Hematopoietic multipotent progenitor cell treated with erythropoietin and hydrocortisone succinate and interleukin-3 and kit ligand, for 15 days (in vitro differentiated cells): ENCODE measurements around the gene PLCH1.
"Not testable (repeated sequence)": the region's sequence is repeated elsewhere in the genome, so short reads cannot be mapped to it uniquely, and the experiment has no call there.

Experiments
- DNase-seq: peaks from one replicate; pipeline ENCODE4 v3.0.0-alpha.2; 2015; ENCODE audit warnings: low spot score

The PLCH1 gene

GRCh38 chr3:155643581-155644165 lies 101.2 kb downstream of the PLCH1 start:
- DNase-seq = no peak

DNA sequence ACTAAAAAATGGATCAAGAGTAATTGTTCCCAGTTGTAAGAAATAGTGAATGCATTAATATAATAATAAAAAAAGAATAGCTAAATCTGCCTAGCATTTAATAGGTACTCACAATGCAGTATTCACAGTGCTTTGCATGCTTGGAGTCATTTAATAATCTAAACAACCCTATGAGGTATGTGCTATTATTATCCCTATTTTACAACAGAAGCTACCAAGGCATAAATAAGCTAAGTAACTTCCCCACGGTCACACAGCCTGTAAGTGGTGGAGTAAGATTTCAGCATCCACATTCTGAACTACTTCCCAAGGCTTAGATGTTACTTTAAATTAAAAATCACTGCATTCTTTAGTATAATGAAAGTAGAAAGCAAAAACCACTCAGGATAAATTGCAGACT lies 102.9 kb downstream of the PLCH1 start:
- no peak for DNase-seq

DNA sequence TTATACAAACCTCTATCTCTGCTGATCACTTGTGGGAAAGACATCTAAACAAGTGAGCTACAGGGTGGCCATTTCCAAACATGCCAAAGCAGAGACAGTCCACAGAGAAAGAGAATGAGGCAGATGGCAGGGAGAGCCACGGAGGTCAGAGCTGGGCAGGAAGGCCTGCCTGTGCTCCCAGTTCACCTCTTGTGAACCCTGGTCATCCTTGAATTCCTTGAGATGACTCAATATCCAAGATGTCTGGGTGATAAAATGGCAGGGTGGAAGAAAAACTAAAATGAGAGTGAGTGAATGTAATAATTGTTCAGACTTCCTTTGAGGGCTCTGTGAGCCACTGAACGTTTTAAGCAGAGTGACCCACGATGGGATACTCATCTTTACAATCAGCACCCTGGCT lies 104.8 kb downstream of the PLCH1 start:
- DNase-seq = no peak

DNA sequence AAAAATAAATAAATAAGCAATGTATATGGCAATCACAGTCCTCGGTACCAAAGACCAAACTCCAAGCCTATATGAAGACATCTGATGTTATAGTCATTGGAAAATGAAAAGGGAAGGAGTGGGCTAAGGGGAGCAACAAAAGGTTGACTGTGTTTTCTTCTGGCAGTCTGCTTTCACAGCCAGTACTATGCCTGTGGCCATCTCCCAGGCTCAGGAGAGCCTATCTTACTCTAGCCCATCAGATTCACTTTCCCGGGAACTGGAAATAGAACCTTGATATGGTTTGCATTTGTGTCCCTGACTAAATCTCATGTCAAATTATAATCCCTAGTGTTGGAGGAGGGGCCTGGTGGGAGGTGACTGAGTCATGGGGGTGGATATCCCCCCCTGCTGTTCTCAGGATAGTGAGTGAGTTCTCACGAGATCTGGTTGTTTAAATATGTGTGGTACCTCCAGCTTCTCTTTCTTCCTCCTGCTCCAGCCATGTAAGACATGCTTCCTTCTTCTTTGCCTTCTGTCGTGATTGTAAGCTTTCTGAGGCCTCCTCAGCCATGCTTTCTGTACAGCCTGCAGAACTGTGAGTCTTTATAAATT lies 105.3 kb downstream of the PLCH1 start:
- no peak for DNase-seq

GRCh38 chr3:155638461-155638860 lies 106.4 kb downstream of the PLCH1 start:
- not testable (repeated sequence) for DNase-seq

DNA sequence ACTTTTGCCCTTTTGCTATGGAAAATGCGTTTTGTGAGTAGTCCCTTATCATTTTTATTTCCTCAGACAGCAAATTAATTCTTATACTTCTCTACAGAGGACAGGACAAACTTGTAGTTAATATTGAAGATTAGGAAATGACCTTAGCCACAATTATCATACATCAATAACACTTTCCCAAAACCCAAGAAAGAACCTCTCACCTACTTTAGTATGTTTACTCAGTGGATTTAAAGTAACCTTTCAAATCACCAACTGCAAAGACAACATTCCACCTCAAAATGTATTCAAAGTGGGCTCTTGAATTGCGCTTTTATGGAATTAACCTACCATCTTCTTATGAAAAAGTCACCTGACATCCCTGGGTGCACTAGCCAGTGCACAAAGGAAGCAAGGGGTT lies 107.3 kb downstream of the PLCH1 start:
- no peak for DNase-seq

- no peak for DNase-seq
Observed at GRCh38 chr3:155635056-155635455, 109.8 kb downstream of the PLCH1 start.

DNA sequence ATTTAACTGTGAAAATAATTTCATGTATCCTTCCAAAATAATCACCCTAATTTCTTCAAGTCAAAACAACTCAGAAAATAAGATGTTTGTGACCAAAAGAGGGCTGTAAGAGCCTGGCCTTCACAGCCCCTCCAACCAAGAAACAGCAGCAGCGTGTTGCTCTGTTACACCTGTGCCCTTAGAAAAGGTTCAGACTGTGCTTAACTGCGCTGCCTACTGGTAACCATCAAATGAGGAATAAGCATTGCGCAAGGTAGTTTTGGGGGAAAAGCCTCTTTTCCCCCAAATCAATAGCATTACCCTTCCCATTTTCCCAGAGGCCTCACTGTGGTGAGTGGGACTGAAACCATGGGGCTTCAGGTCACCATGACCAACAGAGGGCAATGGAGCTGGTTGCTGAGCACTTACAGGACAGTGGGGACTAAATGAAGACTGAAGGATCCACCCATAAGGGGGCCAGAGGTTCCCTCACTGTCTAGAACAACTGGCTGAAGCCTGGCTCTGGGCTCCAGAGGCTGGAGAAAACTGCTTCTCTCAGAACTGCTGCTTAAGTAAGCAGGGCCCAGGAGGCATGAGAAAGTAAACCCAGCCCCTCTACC lies 110.7 kb downstream of the PLCH1 start:
- DNase-seq = no peak

- DNase-seq = no peak
Observed at GRCh38 chr3:155631323-155632019, 113.4 kb downstream of the PLCH1 start.

- DNase-seq = no peak
Observed at GRCh38 chr3:155629556-155629955, 115.3 kb downstream of the PLCH1 start.

DNA sequence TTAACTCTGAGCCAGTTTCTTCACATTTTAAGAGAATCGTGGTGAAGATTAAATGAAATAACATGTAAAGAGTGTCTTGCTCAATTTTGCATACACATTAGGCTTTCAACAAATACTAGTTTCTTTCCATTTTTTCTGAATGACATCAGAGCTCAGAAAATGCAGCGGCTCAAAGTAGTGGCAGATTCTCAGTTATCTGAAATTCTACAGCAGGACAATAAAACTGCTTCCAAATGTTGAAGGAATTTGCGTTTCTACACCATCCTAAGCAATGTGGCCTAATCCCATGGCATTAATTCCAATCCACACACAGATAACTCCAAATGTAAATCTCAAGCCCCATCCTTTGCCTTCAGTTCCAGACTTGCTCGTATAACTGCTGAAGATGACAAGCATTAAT lies 115.8 kb downstream of the PLCH1 start:
- no peak for DNase-seq

GRCh38 chr3:155622647-155623046 lies 122.2 kb downstream of the PLCH1 start:
- DNase-seq = not testable (repeated sequence)

DNA sequence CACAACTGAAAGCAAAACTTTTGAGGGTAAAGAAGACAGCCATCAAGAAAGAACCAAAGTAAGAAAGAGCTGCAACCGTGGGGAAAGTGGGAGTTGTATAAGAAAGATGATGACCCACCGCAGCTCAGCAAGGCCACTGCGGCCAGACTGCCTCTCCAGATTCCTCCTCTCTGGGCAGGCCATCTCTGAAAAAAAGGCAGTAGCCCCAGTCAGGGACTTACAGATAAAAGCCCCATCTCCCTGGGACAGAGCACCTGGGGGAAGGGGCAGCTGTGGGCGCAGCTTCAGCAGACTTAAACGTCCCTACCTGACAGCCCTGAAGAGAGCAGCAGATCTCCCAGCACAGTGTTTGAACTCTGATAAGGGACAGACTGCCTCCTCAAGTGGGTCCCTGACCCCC lies 124.3 kb downstream of the PLCH1 start:
- not testable (repeated sequence) for DNase-seq

- no peak for DNase-seq
Observed at GRCh38 chr3:155619118-155619915, 125.6 kb downstream of the PLCH1 start.

GRCh38 chr3:155618543-155618942 lies 126.3 kb downstream of the PLCH1 start:
- DNase-seq = no peak

GRCh38 chr3:155617346-155617925 lies 127.4 kb downstream of the PLCH1 start:
- DNase-seq = no peak

DNA sequence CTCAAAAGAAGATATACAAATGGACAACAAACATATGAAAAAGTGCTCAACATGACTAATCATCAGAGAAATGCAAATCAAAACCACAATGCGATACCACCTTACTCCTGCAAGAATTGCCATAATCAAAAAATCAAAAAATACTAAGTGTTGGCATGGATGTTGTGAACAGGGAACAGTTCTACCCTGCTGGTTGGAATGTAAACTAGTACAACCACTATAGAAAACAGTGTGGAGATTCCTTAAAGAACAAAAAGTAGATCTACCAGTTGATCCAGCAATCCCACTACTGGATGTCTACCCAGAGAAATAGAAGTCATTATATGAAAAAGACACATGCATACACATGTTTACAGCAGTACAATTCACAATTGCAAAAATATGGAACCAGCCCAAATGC lies 129.7 kb downstream of the PLCH1 start:
- not testable (repeated sequence) for DNase-seq

DNA sequence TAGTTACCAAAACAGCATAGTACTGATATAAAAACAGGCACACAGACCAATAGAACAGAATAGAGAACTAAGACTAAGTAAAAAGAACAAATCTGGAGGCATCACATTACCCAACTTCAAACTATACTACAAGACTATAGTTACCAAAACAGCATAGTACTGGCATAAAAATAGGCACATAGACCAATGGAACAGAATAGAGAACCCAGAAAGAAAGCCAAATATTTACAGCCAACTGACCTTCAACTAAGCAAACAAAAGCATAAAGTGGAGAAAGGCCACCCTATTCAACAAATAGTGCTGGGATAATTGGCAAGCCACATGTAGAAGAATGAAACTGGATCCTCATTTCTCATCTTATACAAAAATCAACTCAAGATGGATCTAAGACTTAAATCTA lies 130.5 kb downstream of the PLCH1 start:
- not testable (repeated sequence) for DNase-seq

DNA sequence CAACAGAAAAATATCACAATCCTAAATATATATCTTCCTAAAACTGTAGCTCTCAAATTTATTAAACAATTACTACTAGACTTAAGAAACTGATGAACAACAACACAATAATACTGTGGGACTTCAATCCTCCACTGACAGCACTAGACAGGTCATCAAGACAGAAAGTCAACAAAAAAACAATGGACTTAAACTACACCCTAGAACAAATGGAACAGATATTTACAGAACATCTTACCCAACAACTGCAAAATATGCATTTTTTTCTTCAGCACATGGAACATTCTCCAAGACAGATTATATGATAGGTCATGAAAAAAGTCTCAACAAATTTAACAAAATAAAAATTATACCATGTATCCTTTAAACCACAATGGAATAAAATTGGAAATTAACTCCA lies 133.4 kb downstream of the PLCH1 start:
- no peak for DNase-seq

DNA sequence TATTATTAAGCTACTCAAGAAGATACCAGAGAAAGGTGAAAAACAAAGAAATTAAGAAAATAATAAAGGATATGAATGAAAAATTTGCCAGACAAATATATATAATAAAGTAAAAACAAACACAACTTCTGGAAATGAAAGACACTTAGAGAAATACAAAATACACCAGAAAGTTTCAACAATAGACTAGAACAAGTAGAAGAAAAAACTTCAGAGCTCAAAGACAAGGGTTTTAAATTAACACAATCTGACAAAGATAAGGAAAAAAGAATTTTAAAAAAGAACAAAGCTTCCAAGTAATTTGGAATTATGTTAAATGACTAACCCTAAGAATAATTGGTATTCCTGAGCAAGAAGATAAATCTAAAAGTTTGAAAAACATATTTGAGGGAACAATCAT lies 135.3 kb downstream of the PLCH1 start:
- DNase-seq = no peak

- DNase-seq = no peak
Observed at GRCh38 chr3:155608228-155608920, 136.5 kb downstream of the PLCH1 start.
